BLaER1 (cell line): ENCODE measurements around the gene TNS3.
A peak's percentile ranks its signal among the peaks of the same experiment; 100 is the strongest.

Experiments
- H3K27ac ChIP-seq: shearing (Covaris generic); formaldehyde crosslinking; 2 replicates; pipeline ENCODE4 v1.8.1; 2022
- H3K27me3 ChIP-seq: shearing (Covaris generic); formaldehyde crosslinking; 2 replicates; pipeline ENCODE4 v1.8.1; 2022
- H3K36me3 ChIP-seq: shearing (Covaris generic); formaldehyde crosslinking; 2 replicates; pipeline ENCODE4 v1.8.1; 2022
- H3K4me1 ChIP-seq: shearing (Covaris generic); formaldehyde crosslinking; 2 replicates; pipeline ENCODE4 v1.8.1; 2022
- H3K4me2 ChIP-seq: shearing (Covaris generic); formaldehyde crosslinking; 2 replicates; pipeline ENCODE4 v1.8.1; 2022
- H3K4me3 ChIP-seq: shearing (Covaris generic); formaldehyde crosslinking; 2 replicates; pipeline ENCODE4 v1.8.1; 2022
- H3K9ac ChIP-seq: shearing (Covaris generic); formaldehyde crosslinking; 2 replicates; pipeline ENCODE4 v1.8.1; 2022
- H3K9me3 ChIP-seq: shearing (Covaris generic); formaldehyde crosslinking; 2 replicates; pipeline ENCODE4 v1.8.1; 2022
- H4K20me1 ChIP-seq: shearing (Covaris generic); formaldehyde crosslinking; 2 replicates; pipeline ENCODE4 v1.8.1; 2022
- Cebpa-rat ChIP-seq: shearing (Covaris generic); IDR thresholded peaks from 2 replicates; pipeline ENCODE4 v1.8.1; 2022

Gene TNS3

DNA sequence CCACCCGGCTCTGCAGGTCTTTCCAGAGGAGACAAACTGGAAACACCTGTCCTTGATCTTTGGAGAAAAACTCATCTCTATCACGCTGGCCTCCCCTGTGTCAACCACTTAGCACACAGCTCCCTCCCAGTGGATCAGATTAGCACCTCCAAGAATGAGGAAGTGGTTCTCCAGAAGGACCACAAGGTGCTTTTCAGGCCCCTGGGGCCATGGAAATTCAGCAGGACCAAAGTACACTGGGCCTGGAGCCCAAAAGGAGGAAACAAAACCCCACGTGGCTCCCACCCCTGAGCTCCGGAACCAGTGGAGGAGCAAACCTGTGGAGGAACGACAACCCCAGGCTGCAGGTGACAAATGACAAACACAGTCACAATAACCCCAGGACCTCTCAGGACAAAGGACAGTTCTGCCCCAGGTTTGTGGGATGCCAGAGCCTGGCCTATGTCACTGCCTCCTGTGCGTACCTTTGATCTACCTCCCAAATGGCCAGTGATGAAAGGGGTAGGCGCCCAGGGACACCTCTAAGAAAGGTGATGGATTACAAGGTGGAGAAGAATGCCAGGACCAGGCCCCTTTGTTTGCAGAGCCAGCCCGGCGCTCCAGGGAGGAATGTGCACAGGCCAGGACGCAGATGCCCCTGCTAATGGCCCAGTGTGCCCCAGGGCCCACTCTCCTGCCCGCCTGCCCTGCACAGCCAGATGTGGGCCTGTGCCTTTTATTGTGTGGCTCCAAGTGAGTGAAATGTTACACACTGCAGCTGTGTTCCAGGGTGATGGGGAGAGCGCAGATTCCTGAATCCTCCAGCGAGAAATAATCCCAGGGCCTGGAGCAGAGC lies 5.7 kb downstream of the TNS3 start:
- peak overlapping the region; percentile 100 for H3K4me2 ChIP-seq
- peak overlapping the region; percentile 97 for H3K27ac ChIP-seq
- peaks cover 99% of the 10 kb centered on the region for H3K4me1 ChIP-seq

DNA sequence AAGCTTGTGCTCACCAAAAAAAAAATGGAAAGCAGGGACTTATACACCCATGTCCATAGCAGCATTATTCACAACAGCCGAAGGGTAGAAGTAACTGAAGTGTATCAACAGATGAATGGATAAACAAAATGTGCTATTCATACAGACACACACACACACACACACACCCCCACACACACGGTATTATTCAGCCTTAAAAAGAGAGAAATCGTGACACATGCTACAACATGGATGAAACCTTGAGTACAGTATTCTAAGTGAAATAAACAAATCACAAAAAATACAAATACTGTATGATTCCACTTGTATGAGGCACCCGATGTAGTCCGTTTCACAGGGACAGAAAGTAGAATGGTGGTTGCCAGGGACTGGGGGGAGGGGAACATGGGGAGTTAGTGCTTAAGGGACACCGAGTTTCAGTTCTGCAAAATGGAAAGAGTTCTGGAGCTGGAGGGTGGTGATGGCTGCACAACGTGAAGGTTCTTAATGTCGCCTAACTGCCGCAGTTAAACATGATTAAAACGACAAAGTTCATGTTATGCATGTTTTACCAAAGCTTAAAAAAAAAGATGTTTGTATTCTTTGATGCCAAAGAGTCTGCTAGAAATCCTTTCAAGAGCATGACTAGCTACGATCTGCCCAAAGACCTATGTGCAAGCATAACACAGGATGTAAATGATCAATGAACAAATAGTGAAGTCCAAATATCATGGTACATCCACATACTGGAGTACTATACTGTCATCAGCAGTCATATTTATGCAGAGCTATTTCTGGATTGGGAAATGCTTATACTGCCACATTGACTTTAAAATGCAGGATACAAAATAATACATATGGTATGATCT lies 7.2 kb downstream of the TNS3 start:
- Histone ChIP-seq H3K9me3 (no peaks in the 10 kb centered on the region), H3K27ac (peak overlapping the region; percentile 97), H4K20me1 (no peaks in the 10 kb centered on the region), H3K36me3 (no peaks in the 10 kb centered on the region), H3K9ac (peak overlapping the region; percentile 61), H3K4me1 (peaks cover 100% of the 10 kb centered on the region), H3K4me2 (peak overlapping the region; percentile 100), H3K27me3 (no peaks in the 10 kb centered on the region), H3K4me3 (peak overlapping the region; percentile 40; the same call in 1 of the 2 replicates)
- TF ChIP-seq Cebpa-rat = peak; percentile 93

More for the DNA sequence above, 5.7 kb downstream of the TNS3 start:
- TF ChIP-seq Cebpa-rat = no peak
- H3K9me3 ChIP-seq = no peaks in the 10 kb centered on the region
- H3K9ac ChIP-seq = peak overlapping the region; percentile 81
- peaks cover 11% of the 10 kb centered on the region for H3K27me3 ChIP-seq
- H4K20me1 ChIP-seq = no peaks in the 10 kb centered on the region
- no peaks in the 10 kb centered on the region for H3K36me3 ChIP-seq
- H3K4me3 ChIP-seq = peak overlapping the region; percentile 62

DNA sequence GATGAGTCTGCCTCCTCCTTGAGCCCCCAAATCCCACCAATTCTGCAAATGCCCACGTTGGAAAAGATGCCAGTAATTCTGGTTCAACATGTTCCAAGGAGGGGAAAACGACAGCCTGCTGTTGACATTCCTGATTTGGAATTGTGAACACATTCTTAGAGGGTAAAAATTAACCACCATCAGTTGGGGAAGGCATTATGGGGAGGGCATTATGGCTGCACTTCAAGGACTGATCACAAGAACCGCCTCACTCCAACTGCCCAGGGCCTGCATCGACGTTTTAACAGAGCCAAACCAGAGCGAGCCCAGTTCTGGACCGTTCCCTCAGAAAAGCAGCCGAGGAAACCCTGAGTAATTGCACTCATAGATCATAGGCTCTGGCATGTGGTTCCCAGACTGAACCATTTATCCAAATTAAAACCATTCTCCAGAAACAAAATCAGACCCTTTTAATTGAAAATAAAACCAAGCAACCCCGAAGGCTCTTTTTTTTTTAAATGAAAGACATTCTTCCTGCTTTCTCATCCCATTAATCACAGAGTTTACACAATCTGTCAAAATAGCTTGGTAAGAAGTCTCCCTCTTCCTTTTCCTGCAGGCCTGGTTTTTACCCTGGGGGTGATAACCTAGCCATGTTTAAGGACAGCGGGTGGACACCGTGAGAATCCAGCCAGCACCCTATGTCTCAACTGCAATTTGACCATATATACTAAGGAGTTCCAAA lies 8.0 kb downstream of the TNS3 start:
- H3K4me2 ChIP-seq = peak overlapping the region; percentile 100
- peaks cover 100% of the 10 kb centered on the region for H3K4me1 ChIP-seq
- H3K27ac ChIP-seq = peak overlapping the region; percentile 97

DNA sequence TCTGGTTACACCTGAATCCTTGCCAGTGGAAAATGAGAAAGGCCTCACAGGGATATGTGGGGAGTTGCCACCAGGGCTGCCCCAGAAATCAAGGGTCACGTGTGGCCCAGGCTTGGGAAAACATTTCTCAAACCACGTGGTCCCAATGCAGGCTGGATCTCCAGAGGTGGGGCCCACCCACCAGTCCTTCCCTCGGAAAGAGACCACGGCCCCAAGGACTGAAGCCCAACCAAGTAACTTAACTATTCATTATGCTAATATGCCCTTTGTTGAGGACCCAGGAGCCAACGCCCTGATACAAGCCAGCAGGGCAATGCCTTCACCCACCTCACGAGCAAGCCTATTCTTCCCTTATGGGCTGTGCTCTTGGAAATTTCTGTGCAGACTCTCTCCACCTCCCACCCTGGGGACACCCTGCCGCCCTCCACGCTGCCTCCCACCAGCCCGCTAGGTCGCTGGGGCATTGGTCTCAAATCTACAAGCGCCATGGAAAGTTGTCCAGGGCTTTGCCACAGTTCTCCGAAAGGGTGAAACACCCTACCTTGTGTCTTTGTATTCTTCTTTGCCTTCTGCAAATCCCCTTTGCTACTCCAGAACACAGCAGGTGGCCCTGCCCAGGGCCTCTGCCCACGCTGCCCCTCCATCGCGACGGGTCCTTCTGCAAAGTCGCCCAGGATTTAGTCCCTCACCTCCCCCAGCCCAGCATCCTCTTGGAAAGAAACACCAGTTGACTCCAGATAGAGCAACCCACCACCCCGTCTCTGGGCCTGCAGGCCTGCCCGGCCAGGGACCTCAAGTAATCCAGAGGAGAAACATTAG lies 8.8 kb downstream of the TNS3 start:
- Histone ChIP-seq H3K27ac (peak overlapping the region; percentile 97), H3K36me3 (no peaks in the 10 kb centered on the region), H3K4me3 (no peak overlapping the region), H3K27me3 (no peaks in the 10 kb centered on the region), H3K4me1 (peaks cover 100% of the 10 kb centered on the region), H3K9me3 (no peaks in the 10 kb centered on the region), H3K9ac (peak overlapping the region; percentile 61), H4K20me1 (no peaks in the 10 kb centered on the region), H3K4me2 (peak overlapping the region; percentile 100)
- TF ChIP-seq Cebpa-rat = no peak

More for the DNA sequence above, 8.0 kb downstream of the TNS3 start:
- H3K9ac ChIP-seq = peak overlapping the region; percentile 61
- no peaks in the 10 kb centered on the region for H3K27me3 ChIP-seq
- no peaks in the 10 kb centered on the region for H3K36me3 ChIP-seq
- H4K20me1 ChIP-seq = no peaks in the 10 kb centered on the region
- no peak for TF ChIP-seq Cebpa-rat
- H3K9me3 ChIP-seq = no peaks in the 10 kb centered on the region
- peak overlapping the region; percentile 40; the same call in 1 of the 2 replicates for H3K4me3 ChIP-seq

DNA sequence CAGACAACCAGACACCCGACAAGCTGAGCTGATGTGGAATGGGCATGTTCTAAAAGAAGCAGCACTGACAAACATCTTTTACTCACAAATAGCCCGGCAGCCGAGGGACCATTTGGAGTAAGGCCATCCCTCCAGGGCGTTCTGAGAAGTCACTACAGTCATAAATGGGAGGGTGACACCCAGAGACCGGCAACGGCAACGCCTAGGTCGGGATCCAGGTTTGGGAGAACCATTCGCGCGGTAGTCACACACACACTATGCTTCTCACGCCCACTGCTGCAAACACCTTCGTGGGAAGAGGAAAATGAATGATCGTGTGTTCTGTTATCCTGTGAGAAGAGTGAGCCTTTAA lies 9.8 kb downstream of the TNS3 start:
- H3K27ac ChIP-seq = peak overlapping the region; percentile 97
- H3K4me2 ChIP-seq = peak overlapping the region; percentile 100
- H3K9ac ChIP-seq = peak overlapping the region; percentile 82
- H3K4me3 ChIP-seq = peak overlapping the region; percentile 54
- no peaks in the 10 kb centered on the region for H4K20me1 ChIP-seq
- H3K9me3 ChIP-seq = no peaks in the 10 kb centered on the region
- no peaks in the 10 kb centered on the region for H3K27me3 ChIP-seq
- no peak for TF ChIP-seq Cebpa-rat
- no peaks in the 10 kb centered on the region for H3K36me3 ChIP-seq
- H3K4me1 ChIP-seq = peaks cover 100% of the 10 kb centered on the region

DNA sequence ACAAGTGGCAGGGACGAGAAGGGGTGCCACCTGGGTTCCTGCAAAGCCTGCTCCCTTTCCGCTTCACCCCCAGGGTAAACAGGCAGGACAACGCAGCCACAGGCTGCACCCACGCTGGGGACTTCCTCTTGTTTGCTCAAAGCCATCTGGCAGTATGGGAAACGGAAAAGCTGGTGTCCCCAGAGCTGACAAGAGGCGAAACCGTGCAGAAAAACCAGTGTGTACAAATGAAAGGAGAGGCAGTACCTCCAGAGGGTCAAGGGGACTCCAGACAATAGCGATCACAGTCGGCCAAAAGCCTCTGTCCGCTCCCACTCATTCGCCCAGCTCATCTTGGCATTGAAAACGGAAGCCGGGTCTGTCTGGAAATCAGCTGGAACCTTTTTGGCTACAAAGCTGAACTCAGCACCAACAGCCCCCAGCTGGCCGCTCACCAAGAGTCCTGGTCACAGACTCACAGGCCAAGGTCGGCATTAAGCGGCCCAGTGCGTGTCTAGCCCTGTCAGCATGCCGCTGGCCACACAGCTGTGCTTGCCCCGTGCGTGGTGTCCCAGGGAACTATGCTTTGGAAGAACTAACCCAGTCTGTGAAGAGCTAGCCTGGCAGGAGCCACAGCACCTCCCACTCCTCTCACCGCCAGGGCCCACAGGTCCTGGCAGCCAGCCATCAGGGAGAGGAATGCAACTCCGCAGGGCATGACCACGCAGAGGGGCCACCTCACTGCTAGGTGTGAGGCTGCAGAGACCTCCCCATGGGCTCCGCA lies 10.4 kb downstream of the TNS3 start:
- no peak for TF ChIP-seq Cebpa-rat
- Histone ChIP-seq H3K4me1 (peaks cover 100% of the 10 kb centered on the region), H3K27ac (peak overlapping the region; percentile 97), H3K9ac (peak overlapping the region; percentile 82), H4K20me1 (no peaks in the 10 kb centered on the region), H3K4me2 (peak overlapping the region; percentile 100), H3K9me3 (no peaks in the 10 kb centered on the region), H3K27me3 (no peaks in the 10 kb centered on the region), H3K36me3 (no peaks in the 10 kb centered on the region), H3K4me3 (peak overlapping the region; percentile 54)

DNA sequence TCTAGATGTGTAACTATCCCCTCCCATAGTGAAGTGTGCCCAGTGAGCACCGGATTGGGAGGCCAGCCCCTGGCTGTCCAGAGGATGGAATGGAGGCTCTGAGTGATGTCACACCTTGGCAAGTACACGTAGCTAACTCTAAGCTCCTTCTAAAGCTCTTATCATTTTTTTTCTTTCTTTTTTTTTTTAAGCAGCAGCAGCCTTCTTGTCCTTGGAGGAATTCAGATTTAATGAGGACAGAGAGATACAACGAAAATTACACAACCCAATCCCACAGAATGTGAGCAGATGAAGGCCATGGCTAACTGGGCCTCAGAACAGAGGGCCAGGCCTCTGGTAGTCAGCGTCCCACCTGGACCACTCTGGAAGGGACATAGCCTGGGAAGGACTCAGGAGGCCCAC lies 11.3 kb downstream of the TNS3 start:
- no peaks in the 10 kb centered on the region for H3K27me3 ChIP-seq
- H3K27ac ChIP-seq = peak overlapping the region; percentile 97
- H3K9ac ChIP-seq = peak overlapping the region; percentile 82
- no peaks in the 10 kb centered on the region for H3K9me3 ChIP-seq
- H3K4me3 ChIP-seq = peak overlapping the region; percentile 54
- no peaks in the 10 kb centered on the region for H3K36me3 ChIP-seq
- peaks cover 100% of the 10 kb centered on the region for H3K4me1 ChIP-seq
- no peak for TF ChIP-seq Cebpa-rat
- no peaks in the 10 kb centered on the region for H4K20me1 ChIP-seq
- H3K4me2 ChIP-seq = peak overlapping the region; percentile 100

DNA sequence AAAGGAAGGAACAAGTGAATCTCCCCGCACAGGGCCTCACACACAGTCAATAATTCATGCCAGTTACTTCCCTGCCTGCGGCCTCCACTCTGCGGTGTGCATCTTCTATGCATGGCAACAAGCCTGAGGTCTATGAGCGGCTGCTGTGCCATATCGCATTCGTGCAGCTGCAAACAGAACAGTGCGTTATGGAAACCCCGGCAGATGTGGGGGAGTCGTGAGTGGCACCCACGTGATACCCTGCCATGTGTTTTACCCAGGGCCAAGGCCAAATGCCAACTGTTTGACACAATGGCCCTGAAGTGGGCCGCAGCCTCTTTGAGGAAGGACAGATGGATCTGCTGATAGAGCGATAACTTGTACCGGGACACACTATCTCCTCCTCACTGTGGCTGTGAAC lies 13.4 kb downstream of the TNS3 start:
- H3K36me3 ChIP-seq = no peaks in the 10 kb centered on the region
- peak overlapping the region; percentile 65; the same call in 1 of the 2 replicates for H3K9ac ChIP-seq
- H3K4me3 ChIP-seq = no peak overlapping the region
- H3K4me2 ChIP-seq = peak overlapping the region; percentile 78
- no peak for TF ChIP-seq Cebpa-rat
- H3K27me3 ChIP-seq = no peaks in the 10 kb centered on the region
- no peaks in the 10 kb centered on the region for H4K20me1 ChIP-seq
- H3K9me3 ChIP-seq = no peaks in the 10 kb centered on the region
- H3K4me1 ChIP-seq = peaks cover 82% of the 10 kb centered on the region
- H3K27ac ChIP-seq = peak overlapping the region; percentile 97
